ENCODE data around the gene WTAP. TPM values are rescaled to one million over a fixed set of nuclear protein-coding genes. Genes with fewer than 3 reads are reported as not detected.

Gene WTAP
- total and polyA plus RNA-seq, 2 of the 8 experiments (the other 6 are each of a cell fraction or from before 2014, with no cell fraction given), result 32.6 to 120 TPM

DNA sequence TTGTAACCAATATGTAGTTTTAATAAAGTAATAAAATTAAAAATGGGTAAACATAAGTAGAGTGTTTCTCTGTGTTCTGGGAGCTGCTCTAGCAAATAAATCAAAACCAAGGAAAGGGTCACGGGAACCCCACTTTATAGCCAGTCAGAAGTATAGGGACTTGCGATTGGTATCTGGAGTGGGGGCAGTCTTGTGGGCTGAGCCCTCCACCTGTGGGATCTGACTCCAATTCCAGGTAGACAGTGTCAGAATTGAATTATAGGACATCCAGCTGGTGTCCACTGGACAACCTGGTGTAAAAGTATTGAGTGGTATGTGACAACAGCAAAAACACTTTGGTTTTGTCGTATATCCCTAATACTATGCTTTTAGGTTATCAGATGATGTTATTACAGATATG, 48.7 kb upstream of the WTAP start (continued):
- TF ChIP-seq, protein P1, sequence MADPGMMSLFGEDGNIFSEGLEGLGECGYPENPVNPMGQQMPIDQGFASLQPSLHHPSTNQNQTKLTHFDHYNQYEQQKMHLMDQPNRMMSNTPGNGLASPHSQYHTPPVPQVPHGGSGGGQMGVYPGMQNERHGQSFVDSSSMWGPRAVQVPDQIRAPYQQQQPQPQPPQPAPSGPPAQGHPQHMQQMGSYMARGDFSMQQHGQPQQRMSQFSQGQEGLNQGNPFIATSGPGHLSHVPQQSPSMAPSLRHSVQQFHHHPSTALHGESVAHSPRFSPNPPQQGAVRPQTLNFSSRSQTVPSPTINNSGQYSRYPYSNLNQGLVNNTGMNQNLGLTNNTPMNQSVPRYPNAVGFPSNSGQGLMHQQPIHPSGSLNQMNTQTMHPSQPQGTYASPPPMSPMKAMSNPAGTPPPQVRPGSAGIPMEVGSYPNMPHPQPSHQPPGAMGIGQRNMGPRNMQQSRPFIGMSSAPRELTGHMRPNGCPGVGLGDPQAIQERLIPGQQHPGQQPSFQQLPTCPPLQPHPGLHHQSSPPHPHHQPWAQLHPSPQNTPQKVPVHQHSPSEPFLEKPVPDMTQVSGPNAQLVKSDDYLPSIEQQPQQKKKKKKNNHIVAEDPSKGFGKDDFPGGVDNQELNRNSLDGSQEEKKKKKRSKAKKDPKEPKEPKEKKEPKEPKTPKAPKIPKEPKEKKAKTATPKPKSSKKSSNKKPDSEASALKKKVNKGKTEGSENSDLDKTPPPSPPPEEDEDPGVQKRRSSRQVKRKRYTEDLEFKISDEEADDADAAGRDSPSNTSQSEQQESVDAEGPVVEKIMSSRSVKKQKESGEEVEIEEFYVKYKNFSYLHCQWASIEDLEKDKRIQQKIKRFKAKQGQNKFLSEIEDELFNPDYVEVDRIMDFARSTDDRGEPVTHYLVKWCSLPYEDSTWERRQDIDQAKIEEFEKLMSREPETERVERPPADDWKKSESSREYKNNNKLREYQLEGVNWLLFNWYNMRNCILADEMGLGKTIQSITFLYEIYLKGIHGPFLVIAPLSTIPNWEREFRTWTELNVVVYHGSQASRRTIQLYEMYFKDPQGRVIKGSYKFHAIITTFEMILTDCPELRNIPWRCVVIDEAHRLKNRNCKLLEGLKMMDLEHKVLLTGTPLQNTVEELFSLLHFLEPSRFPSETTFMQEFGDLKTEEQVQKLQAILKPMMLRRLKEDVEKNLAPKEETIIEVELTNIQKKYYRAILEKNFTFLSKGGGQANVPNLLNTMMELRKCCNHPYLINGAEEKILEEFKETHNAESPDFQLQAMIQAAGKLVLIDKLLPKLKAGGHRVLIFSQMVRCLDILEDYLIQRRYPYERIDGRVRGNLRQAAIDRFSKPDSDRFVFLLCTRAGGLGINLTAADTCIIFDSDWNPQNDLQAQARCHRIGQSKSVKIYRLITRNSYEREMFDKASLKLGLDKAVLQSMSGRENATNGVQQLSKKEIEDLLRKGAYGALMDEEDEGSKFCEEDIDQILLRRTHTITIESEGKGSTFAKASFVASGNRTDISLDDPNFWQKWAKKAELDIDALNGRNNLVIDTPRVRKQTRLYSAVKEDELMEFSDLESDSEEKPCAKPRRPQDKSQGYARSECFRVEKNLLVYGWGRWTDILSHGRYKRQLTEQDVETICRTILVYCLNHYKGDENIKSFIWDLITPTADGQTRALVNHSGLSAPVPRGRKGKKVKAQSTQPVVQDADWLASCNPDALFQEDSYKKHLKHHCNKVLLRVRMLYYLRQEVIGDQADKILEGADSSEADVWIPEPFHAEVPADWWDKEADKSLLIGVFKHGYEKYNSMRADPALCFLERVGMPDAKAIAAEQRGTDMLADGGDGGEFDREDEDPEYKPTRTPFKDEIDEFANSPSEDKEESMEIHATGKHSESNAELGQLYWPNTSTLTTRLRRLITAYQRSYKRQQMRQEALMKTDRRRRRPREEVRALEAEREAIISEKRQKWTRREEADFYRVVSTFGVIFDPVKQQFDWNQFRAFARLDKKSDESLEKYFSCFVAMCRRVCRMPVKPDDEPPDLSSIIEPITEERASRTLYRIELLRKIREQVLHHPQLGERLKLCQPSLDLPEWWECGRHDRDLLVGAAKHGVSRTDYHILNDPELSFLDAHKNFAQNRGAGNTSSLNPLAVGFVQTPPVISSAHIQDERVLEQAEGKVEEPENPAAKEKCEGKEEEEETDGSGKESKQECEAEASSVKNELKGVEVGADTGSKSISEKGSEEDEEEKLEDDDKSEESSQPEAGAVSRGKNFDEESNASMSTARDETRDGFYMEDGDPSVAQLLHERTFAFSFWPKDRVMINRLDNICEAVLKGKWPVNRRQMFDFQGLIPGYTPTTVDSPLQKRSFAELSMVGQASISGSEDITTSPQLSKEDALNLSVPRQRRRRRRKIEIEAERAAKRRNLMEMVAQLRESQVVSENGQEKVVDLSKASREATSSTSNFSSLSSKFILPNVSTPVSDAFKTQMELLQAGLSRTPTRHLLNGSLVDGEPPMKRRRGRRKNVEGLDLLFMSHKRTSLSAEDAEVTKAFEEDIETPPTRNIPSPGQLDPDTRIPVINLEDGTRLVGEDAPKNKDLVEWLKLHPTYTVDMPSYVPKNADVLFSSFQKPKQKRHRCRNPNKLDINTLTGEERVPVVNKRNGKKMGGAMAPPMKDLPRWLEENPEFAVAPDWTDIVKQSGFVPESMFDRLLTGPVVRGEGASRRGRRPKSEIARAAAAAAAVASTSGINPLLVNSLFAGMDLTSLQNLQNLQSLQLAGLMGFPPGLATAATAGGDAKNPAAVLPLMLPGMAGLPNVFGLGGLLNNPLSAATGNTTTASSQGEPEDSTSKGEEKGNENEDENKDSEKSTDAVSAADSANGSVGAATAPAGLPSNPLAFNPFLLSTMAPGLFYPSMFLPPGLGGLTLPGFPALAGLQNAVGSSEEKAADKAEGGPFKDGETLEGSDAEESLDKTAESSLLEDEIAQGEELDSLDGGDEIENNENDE (IDR thresholded peaks at IDR 0.05; ENCODE audit: insufficient replicate concordance, low read length), result no peak
- TF ChIP-seq, protein P2, sequence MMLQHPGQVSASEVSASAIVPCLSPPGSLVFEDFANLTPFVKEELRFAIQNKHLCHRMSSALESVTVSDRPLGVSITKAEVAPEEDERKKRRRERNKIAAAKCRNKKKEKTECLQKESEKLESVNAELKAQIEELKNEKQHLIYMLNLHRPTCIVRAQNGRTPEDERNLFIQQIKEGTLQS (IDR thresholded peaks at IDR 0.05; ENCODE audit: insufficient read depth, low read depth, low read length), result no peak
- TF ChIP-seq CTBP2 (IDR thresholded peaks at IDR 0.05; ENCODE audit: borderline replicate concordance, insufficient read depth, insufficient read length, low read length) (no peak), POU5F1 (IDR thresholded peaks at IDR 0.05; ENCODE audit: low read depth, low read length) (no peak), PHF8 (conservative IDR thresholded peaks at IDR 0.05; ENCODE audit: low read depth, low read length) (no peak), KDM1A (IDR thresholded peaks at IDR 0.05; ENCODE audit: borderline replicate concordance, low read length) (no peak), KDM5A (IDR thresholded peaks at IDR 0.05; ENCODE audit: low read length) (no peak), BACH1 (IDR thresholded peaks at IDR 0.05; ENCODE audit: low read length) (no peak), TAF1 (IDR thresholded peaks at IDR 0.05; ENCODE audit: low read depth, low read length) (no peak), CHD2 (IDR thresholded peaks at IDR 0.05; ENCODE audit: low read length) (no peak), RNF2 (IDR thresholded peaks at IDR 0.05; ENCODE audit: borderline replicate concordance, low read depth, low read length, missing control alignments, poor library complexity, severe bottlenecking) (no peak)
